ENCODE measurements around the gene RTEL1.
"Not testable (repeated sequence)": the region's sequence is repeated elsewhere in the genome, so short reads cannot be mapped to it uniquely, and the experiment has no call there.

RTEL1 gene

DNA sequence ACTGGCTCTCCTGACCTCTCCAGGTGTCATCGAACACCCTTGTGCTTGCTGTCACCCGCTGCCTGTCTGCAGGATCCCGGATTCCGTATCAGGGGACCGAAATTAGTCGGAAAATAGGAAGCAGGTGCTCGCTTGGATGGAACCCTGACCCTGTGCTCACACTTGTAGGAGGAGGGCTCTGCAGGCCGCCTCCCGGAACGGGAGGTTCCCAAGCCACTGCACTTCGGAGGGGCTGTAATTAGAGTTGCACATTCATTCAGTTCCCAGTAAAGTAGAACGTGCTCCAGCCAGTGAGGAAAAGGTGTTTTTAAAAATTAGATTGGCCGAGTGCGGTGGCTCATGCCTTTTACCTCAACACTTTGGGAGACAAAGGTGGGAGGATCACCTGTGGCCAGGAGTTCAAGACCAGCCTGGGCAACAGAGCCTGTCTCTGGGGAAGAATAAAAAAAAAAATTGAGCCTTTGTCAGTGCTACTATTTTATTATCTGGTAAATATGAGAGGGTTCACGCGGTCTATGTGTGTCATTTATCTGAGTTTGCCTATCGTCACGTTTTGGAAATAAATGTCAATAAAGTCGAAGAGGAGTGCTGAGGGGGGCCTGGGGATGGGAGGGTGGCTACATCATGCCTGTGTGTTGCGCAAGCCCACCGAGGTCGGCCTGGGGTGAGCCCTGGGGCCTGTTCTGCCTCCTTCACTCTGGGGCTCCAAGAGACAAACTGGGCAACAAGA is 29.7 kb upstream of the RTEL1 start:
- peak; percentile 93 for DNase-seq (ENCODE audit: low spot score)

DNA sequence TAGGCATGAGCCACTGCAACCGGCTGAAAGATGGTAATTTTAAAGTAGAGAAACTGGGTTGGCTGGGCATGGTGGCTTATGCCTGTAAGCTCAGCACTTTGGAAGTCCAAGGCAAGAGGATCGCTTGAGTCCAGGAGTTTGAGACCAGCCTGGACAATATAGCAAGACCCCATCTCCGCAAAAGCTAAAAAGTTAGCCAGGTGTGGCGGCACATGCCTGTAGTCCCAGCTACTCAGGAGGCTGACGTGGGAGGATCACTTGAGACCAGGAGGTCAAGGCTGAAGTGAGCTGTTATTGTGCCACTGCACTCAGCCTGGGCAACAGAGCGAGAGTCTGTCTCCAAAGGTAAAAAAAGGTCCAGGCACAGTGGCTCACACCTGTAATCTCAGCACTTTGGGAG is 27.2 kb upstream of the RTEL1 start:
- not testable (repeated sequence) for DNase-seq (ENCODE audit: low spot score)

DNA sequence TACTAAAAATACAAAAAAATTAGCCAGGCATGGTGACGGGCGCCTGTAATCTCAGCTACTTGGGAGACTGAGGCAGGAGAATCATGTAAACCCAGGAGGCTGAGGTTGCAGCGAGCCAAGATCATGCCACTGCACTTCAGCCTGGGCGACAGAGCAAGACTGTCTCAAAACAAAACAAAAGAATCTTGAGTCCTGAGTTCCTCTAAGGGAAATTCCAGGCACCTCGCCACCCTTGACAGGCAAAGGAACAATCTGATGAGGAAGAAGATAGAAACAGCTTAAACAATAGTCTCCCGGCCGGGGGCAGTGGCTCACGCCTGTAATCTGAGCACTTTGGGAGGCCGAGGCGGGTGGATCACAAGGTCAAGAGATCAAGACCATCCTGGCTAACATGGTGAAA is 26.7 kb upstream of the RTEL1 start:
- not testable (repeated sequence) for DNase-seq (ENCODE audit: low spot score)

DNA sequence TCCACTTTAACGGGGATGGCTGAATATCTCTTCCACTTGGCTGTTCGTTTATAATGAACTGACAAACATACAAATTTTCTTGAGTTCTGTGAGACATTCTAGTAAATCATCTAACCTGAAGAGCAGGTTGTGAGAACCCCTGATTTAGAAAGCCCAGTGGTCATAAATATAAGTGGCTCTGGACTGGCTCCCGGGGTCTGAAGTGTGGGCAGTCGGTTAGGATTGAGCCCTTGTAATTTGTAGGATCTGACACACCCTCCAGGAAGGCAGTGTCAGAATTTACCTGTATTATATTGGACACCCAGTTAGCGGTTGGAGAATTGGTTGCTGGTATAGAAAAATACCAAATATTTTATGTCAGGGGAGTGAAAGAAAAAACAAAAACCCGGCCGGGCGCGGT is 24.4 kb upstream of the RTEL1 start:
- no peak for DNase-seq (ENCODE audit: low spot score)

DNA sequence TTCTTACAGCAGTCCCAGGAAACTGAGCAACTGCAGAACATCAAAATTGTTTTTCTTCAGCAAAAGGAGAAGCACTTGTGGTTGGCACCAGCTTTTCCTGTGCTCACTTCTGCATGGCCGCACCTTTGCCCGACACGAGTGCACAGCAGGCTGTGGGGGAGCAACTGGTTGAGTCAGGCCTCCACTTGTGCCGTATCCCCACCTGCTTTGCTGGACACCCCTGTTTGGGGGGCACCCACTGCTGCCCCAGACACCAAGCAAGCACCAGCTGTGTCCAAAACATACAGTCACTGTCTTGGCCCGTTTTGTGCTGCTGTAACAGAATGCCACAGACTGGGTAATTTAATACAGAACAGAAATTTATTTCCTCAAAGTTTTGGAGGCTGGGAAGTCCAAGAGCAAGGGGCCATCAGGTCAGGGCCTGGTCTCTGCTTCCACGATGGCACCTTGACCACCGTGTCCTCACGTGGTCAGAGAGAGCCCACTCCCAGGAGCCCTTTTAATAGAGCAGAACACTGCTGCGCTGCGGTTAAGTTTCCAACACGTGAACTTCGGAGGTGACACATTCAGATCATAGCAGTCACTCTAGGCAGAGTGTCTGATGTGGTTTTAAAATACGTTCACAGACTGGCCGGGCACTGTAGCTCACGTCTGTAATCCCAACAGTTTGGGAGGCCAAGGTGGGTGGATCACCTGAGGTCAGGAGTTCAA is 22.5 kb upstream of the RTEL1 start:
- no peak for DNase-seq (ENCODE audit: low spot score)

DNA sequence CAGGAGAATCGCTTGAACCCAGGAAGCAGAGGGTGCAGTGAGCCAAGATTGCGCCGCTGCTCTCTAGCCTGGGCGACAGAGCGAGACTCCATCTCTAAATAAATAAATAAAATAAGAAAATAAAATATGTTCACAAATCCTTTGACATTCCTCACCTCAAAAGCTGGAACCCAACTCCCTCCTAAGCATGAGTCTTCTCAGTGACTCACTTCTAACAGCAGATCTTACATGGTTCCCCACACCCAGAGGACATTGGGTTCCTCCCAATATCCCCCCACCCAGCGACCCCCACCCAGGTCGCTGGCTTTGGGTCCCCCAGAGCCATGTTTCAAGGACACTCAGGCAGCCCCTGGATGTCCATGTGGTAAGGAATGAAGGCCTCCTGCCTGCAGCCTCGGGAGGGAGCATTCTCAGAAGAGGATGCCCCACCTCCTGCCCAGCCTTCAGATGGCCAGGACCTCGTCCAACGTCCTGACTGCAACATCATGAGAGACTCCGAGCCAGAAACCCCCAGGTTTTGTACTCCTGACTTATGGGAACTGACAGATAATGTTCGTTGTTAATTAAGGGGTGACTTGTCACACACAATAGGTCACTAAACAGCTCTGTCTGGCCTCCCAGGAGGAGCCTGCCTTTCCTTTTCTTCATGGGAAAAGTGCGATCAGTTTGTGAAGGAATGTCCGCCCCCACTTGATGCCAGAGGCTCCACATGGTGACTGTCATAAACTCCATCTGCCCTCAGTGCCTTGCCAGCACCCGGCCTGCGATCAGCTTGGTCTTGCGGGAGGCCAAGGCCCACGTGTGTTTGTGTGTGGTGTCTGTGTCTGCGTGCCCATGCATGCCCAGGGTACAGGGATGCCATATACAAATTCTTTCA is 21.1 kb upstream of the RTEL1 start:
- no peak for DNase-seq (ENCODE audit: low spot score)

DNA sequence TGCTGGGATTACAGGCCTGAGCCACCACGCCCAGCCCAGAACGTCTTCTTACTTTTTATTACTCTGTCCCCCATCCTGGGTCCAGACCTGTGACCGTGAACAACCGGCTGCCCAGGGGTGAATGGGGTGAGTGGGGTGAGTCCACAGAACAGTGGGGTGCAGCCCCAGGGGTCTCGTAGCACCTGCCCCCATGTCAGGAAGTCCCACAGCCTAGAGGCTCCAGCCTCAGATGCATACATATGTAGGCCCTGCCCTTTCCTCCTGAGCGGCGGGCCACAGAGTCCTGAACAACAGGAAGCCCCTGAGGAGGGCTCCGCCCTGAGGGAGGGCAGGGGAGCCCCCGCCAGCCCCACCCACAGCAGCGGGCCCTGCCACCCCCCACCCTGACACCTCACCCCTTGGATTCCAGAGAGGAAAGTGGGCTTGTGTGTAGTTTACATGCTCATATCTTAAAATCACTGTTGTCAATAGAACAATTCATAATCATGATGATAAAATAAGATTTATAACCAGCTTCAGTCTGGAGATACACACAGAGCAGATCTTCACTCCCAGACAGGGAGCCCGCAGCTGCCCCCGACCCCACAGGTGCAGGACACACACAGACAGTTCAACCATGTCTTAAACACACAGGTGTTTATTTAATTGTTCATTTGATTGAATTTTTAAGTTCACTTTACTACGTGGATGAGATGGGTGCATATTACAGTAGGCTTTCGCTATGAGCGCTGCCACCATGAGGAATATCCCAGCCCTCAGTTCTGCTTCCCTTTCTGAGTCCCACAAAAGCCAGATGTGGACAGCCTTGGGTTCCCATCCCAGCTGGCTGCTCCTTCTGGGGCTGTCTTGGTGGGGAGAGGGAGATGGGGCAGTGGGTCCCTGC is 18.8 kb upstream of the RTEL1 start:
- no peak for DNase-seq (ENCODE audit: low spot score)

DNA sequence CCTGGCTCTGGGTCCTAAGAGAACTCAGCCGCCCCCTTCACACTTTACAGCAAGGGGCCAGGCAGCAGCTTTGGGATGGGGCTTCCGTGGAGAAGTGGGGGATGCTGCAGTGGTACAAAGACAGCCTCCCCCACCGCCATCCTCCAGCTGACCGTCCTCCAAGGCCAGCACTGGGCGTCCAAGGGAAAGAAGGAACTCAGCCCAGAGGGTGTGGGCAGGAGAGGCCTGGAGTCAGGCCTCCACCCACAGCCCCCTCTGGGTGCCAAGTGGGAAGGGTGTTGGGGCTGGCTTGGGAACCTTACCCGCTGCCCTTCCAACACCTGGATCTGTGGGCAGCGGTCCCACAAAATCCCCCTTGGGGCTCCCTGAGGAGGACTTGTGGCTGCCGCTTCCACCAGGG is 18.0 kb upstream of the RTEL1 start:
- DNase-seq (ENCODE audit: low spot score) = no peak

DNA sequence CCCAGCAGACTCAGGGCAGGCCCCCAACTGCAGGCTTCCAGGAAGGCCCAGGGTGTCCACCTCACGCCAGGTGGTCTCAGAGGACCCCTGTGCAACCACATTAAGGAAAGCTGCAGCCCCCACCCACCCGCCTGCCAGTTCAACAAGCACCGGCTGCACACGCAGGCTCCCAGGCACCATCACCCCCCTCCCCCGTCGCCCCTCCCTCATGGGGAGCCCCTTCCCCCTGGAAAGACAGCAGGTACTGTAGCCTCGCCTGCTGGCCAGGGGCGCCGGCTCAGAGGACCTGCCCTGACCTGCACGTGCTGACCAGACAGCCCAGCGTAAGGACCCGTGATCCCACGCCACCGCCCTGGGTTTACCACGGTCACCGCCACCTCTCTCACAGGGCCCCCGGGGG is 17.4 kb upstream of the RTEL1 start:
- DNase-seq (ENCODE audit: low spot score) = not testable (repeated sequence)

DNA sequence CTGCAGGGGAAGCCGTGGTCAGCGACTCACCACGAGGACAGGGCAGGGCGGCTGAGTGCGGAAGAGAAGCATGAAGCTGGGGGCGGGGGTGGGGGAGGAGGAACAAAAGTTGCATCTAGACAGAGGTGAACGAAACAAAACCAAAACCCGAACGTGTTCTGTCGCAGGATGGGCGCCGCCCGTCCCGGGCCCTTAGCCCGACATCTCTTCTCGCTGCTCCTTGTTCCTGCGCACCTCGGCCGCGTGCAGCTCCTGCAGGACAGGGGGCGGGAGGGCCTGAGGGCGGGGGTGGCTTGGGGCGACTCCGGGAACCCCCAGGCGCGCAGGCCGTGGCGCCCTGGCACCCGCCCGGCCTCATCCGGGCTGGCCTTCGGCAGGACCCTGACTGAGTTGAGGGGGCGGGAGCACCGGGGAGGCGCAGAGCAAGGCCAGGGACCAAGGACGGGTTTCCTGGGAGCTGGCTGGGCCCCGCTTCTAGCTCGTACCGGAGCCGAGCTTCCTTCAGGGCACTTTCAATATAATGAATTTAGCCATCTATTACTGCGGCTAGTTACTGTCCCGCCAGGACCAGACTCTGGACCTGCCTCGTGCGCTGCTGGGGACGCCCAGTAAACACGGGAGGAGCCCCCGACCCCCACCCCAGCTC is 16.8 kb upstream of the RTEL1 start:
- peak; percentile 80 for DNase-seq (ENCODE audit: low spot score)

DNA sequence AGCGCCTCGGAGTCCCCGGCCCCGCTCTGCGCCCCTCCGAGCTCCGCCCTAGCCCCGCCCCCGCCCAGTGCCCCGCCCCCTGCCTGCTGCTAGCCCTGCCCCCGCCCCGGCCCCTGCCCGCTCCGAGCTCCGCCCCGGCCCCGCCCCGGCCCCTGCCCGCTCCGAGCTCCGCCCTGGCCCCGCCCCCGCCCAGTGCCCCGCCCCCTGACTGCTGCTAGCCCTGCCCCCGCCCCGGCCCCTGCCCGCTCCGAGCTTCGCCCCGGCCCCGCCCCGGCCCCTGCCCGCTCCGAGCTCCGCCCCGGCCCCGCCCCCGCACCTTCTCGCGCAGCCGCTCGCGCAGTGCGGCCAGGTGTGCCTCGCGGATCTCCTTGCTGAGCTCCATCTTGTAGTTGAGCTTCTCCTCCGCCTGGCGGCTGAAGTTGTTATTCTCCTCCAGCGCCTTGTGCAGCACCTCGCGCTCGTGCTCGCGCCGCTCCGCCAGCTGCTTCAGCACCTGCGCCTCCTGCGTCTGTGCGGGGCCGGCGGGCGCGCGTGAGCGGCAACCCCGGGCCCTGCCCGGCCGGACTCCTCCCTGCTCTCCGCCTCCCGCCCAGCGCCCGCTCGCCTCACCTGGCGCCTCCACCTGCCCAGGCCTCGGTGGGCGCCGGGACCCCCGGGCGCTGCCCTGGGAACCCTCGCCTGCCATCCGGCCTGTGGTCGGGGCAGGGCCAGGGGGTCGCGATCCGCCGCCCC is 16.2 kb upstream of the RTEL1 start:
- DNase-seq (ENCODE audit: low spot score) = peak; percentile 88

DNA sequence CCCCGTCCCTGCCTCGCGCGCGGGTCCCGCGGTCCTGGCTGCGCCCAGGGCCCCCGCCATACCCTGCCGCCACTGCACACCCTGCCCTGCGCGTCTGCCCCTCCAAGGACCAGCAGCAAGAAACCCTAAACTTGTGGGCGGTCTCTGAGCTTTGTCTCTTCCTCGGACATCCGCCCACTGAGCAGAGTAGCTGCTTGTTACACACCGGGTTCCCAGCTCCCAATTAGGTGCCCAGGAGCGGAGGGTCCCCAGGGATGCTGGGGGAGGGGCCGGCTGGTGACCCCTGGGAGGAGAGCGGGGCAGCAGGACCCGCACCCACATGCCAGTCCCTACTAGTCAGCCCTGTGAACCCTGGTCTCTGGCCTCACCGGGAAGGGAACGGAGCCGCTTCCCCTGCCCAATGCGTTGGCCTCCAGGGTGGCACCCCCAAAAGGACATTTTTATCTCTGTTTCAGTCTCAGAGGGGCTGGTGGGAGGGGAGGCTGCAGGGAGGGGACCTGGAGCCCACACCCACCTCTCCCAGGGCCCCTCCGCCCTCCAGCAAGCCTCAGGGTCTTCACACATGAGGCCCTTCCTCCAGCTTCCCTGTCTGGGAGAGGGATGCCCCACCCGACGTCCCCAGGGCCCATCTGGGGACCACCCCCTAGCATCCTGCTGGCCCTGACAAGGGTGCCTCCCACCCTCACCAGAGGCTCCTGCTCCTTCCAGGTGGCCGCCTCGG is 15.4 kb upstream of the RTEL1 start:
- peak; percentile 57 for DNase-seq (ENCODE audit: low spot score)

DNA sequence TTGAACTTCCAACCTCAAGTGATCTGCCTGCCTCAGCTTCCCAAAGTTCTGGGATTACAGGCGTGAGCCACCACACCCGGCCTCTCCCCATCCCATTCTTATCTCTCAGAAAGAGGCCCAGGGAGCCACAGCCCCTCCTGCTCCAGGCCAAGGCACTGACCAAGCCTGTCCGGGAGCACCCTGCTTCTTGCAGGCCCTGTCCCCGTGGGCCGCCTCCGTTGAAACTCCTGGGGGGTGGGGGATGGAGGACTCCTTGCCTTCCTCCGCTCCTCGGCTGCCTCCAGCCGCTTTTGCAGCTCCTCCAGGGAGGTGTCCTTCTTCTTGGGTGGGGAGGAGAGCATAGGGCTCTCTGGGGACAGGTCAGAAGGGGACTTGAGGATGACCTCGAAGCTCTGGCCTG is 14.6 kb upstream of the RTEL1 start:
- DNase-seq (ENCODE audit: low spot score) = no peak

DNA sequence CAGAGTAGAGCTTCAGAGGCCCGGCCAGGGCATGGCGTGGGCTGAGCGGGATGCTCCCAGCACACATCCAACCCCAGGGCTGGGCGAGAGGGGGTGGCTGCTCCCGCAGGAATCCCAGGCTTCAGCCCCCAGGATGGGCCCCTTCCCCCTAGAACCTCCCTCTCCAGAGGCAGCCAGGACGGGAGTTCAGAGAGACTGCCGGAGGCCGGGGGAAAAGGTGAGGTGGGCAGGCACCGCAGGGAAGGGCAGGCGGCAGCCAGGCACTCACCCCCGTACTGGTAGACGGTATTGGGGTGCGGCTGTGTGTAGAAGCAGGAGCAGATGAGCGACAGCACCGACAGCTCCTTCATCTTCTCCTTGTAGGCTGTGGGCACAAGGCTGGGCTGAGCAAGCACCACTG is 14.2 kb upstream of the RTEL1 start:
- DNase-seq (ENCODE audit: low spot score) = no peak

DNA sequence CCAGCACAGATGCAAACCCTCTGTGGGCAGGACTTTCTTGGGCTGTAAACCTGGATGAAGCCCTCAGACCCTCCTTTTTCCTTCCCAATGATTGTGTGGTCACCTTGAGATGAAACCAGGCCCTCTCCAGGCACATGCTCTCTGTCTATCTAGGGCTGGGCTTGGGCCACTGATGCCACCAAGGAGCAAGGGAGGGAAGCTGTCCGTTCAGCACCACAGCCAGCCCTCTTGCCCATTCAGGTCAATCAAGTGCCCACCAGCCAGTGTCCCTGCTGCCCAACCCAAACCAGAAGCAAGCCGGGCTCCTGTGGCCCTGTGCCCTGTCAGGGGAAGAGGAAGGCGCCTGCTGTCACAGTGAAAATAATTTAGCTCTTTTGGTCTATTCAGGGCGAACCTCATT is 12.9 kb upstream of the RTEL1 start:
- no peak for DNase-seq (ENCODE audit: low spot score)

DNA sequence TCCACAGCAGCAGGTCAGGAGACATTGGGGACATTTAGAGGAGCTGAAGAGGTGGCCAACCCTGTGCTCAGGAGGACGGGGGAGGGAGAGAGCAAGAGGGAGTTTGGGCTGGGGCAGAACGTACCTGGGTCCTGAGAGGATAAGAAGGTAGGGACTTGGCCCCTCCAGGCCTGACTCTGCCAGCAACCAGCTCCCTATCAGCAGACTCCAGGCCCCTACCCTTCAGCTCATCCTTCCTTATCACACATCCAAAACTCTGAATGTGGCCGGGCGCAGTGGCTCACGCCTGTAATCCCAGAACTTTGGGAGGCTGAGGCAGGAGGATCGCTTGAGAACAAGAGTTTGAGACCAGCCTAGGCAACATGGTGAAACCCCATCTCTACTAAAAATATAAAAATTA is 9.9 kb upstream of the RTEL1 start:
- DNase-seq (ENCODE audit: low spot score) = no peak

DNA sequence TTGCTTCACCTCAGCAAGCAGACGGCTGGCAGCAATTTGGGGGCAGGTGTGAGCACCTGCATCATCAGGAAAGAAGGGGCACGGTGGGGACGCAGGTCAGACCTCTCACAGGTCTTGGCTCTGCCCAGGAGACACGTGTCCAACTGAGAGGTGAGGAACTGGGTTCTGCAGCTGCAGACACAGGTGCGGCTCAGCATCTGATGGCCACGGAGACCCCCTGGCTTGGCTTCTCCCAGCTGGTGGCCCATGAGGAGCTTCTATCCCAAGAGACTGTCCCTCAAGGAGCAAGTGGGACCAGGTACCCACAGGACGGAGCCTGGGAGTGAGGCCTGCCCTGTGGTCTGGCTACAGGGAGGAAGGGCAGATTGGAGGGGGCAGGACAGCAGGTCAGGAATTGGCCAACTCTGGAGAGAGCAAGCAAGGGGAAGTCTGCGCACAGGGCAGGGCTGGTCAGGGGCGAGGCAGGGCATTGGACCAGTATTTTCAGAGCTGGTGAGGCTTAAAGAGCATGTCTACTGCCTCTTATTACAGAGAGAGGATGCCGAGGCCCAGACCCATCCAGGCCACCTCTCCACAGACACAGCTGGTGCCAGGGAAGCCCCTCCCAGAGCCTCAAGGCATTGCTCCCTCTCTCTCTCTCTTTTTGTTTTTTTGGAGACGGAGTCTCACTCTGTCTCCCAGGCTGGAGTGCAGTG is 9.1 kb upstream of the RTEL1 start:
- DNase-seq (ENCODE audit: low spot score) = no peak

DNA sequence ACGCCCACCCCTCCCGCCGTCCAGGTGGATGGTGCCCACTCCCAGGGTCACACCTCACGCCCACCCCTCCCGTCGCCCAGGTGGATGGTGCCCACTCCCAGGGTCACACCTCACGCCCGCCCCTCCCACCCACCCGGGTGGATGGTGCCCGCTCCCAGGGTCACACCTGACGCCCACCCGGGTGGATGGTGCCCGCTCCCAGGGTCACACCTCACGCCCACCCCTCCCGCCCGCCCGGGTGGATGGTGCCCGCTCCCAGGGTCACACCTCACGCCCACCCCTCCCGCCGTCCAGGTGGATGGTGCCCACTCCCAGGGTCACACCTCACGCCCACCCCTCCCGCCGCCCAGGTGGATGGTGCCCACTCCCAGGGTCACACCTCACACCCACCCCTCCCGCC is 7.6 kb upstream of the RTEL1 start:
- DNase-seq (ENCODE audit: low spot score) = not testable (repeated sequence)

DNA sequence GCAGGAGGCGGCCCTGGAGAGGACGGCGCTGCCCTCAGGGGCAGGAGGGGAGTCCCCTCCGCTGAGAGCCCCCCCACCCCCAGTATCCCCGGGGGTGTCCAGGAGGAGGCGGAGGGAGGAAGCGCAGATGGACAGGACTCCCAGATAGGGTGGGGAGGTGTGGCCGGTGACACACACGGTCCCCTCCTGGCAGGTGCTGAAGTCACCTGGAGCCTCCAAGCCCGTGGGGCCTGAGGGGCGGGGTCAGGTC is 6.2 kb upstream of the RTEL1 start:
- DNase-seq (ENCODE audit: low spot score) = no peak

Measured in RKO (cell line).